Measurements from ENCODE around the gene BAG2.

- TF ChIP-seq MAX (IDR thresholded peaks at IDR 0.05) (no peak), EP300 (IDR thresholded peaks at IDR 0.05; ENCODE audit: borderline replicate concordance) (no peak), RAD21 (IDR thresholded peaks at IDR 0.05; ENCODE audit: low read depth) (no peak), FOXM1 (IDR thresholded peaks at IDR 0.05; ENCODE audit: borderline replicate concordance, low read depth) (no peak), TCF12 (IDR thresholded peaks at IDR 0.05; ENCODE audit: low read depth) (no peak), NFIC (IDR thresholded peaks at IDR 0.05) (no peak), YY1 (IDR thresholded peaks at IDR 0.05; ENCODE audit: low read depth) (no peak)
Observed at GRCh38 chr6:57226221-57226620, 54.1 kb downstream of the BAG2 start.
